Measurements from ENCODE around the gene ATP4B. TPM values are rescaled to one million over a fixed set of nuclear protein-coding genes. Genes with fewer than 3 reads are reported as not detected.

Gene ATP4B
- total RNA-seq, 1 donor from 2014 or later: not detected

DNA sequence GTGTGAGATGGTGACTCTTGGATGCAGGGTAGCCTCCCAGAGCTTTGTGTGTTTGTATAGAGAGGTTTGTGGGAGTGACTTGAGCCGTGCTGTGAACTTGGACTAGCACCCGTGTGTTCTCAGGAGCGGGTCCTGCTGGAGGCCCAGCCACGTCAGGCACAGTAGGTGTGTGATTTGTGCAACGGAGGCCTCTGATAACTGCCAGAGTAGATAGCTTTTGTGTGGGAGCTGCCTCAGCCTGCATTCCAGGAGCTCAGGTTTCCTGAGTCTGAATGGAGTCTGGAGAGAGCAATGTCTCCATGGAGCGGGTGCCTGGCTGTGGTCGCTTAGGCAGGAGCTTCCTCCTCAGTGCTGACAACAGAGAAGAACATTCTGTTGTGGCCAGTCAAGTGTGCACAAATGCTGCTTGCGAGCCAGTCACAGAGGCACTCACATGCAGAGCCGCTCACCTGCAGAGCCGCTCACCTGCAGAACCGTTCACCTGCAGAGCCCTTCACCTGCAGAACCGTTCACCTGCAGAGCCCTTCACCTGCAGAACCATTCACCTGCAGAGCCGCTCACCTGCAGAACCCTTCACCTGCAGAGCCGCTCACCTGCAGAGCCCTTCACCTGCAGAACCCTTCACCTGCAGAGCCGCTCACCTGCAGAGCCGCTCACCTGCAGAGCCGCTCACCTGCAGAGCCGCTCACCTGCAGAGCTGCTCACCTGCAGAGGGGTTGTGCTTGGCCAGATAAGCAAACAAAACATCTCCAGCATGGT lies 40.8 kb downstream of the ATP4B start:
- peak overlapping the region; percentile 3 for H3K27ac Mint-ChIP-seq (ENCODE audit: unreplicated experiment)
- H3K9me3 Mint-ChIP-seq: no peaks in the 10 kb centered on the region
- H3K4me3 Mint-ChIP-seq: no peak overlapping the region
- H3K4me1 Mint-ChIP-seq: peaks cover 13% of the 10 kb centered on the region
- H3K27me3 Mint-ChIP-seq (ENCODE audit: low read depth): no peaks in the 10 kb centered on the region
- H3K36me3 Mint-ChIP-seq (ENCODE audit: low read depth): peaks cover 10% of the 10 kb centered on the region
- no peak for DNase-seq (ENCODE audit: low read depth, low spot score)
- TF ChIP-seq, protein P1, sequence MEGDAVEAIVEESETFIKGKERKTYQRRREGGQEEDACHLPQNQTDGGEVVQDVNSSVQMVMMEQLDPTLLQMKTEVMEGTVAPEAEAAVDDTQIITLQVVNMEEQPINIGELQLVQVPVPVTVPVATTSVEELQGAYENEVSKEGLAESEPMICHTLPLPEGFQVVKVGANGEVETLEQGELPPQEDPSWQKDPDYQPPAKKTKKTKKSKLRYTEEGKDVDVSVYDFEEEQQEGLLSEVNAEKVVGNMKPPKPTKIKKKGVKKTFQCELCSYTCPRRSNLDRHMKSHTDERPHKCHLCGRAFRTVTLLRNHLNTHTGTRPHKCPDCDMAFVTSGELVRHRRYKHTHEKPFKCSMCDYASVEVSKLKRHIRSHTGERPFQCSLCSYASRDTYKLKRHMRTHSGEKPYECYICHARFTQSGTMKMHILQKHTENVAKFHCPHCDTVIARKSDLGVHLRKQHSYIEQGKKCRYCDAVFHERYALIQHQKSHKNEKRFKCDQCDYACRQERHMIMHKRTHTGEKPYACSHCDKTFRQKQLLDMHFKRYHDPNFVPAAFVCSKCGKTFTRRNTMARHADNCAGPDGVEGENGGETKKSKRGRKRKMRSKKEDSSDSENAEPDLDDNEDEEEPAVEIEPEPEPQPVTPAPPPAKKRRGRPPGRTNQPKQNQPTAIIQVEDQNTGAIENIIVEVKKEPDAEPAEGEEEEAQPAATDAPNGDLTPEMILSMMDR (conservative IDR thresholded peaks at IDR 0.05): no peak

DNA sequence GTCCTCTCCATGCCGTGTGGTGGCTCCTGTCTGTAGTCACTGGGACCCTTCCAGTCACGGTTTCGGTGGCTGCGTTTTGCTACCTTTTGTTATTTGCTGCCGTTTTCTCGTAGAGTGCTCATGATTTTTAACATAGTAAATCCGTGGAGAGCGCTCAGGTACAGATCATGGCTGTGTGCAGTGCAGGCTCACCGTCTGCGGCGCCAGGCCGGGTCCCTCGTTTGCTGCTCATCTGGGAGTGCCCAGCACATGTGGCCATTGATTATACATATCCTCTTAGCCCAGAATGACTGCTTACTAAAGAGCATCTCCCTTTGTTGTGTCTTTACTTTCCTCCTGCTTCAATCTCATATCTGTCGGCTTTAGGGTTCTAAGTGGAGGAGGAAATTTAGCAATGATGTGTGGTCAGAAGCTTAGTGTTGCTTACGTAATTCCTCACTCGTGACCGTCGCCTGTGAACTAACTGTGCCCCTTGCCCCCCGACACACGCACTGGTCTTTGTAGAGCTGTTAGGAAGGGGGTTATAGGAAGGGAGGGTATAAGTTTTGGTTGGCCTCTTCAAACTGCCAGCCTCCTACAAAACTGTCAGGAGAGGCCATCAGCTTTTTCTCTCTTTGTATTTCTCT lies 41.6 kb downstream of the ATP4B start:
- TF ChIP-seq, protein P1 (conservative IDR thresholded peaks at IDR 0.05): no peak
- no peaks in the 10 kb centered on the region for H3K27me3 Mint-ChIP-seq (ENCODE audit: low read depth)
- H3K27ac Mint-ChIP-seq (ENCODE audit: unreplicated experiment): peak overlapping the region; percentile 3
- peaks cover 9% of the 10 kb centered on the region for H3K36me3 Mint-ChIP-seq (ENCODE audit: low read depth)
- no peaks in the 10 kb centered on the region for H3K9me3 Mint-ChIP-seq
- peaks cover 13% of the 10 kb centered on the region for H3K4me1 Mint-ChIP-seq
- no peak for DNase-seq (ENCODE audit: low read depth, low spot score)
- H3K4me3 Mint-ChIP-seq: no peak overlapping the region

DNA sequence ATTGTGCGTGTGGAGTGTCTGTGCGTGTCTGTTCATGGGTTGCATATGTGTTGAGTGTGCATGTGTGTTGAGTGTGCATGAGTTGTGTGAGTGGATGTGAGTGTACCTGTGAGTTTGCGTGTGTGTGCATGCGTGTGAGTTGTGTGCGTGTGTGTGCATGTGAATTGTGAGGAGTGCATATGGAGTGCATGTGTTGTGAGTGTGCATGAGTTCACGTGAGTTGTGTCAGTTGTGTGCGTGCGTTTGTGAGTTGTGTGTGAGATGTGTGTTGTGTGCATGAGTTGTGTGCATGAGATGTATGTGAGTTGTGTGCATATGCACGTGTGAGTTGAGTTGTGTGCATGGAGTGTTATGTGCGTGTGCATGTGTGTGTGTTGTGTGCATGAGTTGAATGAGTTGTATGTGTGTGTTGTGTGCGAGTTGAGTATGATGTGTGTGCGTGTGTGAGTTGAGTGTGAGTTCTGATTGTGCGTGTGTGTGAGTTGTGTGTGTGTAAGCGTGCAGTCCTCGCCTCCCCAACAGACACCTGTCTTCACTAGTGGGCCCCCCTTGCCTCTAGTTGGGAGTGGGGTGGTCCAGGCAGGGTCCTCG lies 44.1 kb downstream of the ATP4B start:
- Mint-ChIP-seq H3K4me1 (peaks cover 13% of the 10 kb centered on the region), H3K36me3 (ENCODE audit: low read depth) (peaks cover 10% of the 10 kb centered on the region), H3K27ac (ENCODE audit: unreplicated experiment) (no peak overlapping the region), H3K4me3 (no peak overlapping the region), H3K27me3 (ENCODE audit: low read depth) (no peaks in the 10 kb centered on the region), H3K9me3 (no peaks in the 10 kb centered on the region)
- TF ChIP-seq, protein P1 (conservative IDR thresholded peaks at IDR 0.05): no peak
- no peak for DNase-seq (ENCODE audit: low read depth, low spot score)

DNA sequence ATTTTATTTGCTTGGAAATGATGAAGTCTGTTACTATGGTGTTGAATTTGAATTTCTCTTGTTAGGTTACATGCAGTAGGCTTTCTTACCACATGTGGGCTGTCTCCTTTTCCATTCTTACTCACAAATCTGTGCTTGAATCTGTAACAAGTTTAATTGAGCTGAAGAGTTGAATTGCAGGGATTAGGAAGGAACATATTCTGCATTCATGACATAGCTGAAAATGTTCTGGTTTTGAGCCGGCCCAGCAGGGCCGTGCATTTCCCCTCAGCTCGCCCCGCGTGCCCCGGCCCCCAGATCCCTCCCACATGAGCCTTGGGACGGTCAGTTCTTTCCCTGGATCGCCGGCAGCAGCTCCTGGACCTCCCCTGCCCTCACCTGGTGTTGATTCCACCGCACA lies 45.4 kb downstream of the ATP4B start:
- H3K4me1 Mint-ChIP-seq: peaks cover 9% of the 10 kb centered on the region
- DNase-seq (ENCODE audit: low read depth, low spot score): no peak
- H3K4me3 Mint-ChIP-seq: no peak overlapping the region
- H3K36me3 Mint-ChIP-seq (ENCODE audit: low read depth): peaks cover 7% of the 10 kb centered on the region
- no peak overlapping the region for H3K27ac Mint-ChIP-seq (ENCODE audit: unreplicated experiment)
- TF ChIP-seq, protein P1 (conservative IDR thresholded peaks at IDR 0.05): no peak
- no peaks in the 10 kb centered on the region for H3K9me3 Mint-ChIP-seq
- H3K27me3 Mint-ChIP-seq (ENCODE audit: low read depth): no peaks in the 10 kb centered on the region

DNA sequence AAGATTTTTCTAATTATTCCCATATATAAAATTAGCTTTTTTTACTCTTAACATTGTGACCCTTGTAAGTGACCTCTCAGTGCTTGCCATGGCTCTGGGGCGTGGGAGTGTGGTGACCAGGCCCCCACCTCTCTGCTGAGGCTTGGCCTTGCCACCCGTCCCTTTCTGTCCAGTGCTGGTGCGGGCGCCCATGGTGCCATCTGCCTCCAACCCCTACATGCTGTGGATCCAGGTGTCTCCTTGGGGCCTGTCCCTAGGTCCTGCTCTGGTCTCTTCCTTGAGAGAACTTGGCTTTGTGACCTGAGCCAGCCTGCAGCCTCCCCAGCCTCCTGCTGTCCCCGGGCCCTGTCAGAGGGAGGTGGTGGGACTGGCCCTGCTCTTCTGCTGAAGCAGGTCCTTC lies 46.0 kb downstream of the ATP4B start:
- no peak overlapping the region for H3K27ac Mint-ChIP-seq (ENCODE audit: unreplicated experiment)
- H3K36me3 Mint-ChIP-seq (ENCODE audit: low read depth): peaks cover 7% of the 10 kb centered on the region
- no peak for DNase-seq (ENCODE audit: low read depth, low spot score)
- H3K27me3 Mint-ChIP-seq (ENCODE audit: low read depth): no peaks in the 10 kb centered on the region
- H3K4me3 Mint-ChIP-seq: no peak overlapping the region
- TF ChIP-seq, protein P1 (conservative IDR thresholded peaks at IDR 0.05): no peak
- no peaks in the 10 kb centered on the region for H3K9me3 Mint-ChIP-seq
- peaks cover 8% of the 10 kb centered on the region for H3K4me1 Mint-ChIP-seq

Data from neural crest cell (in vitro differentiated cells).